Measurements from ENCODE around the gene LRP11.
"Not testable (repeated sequence)": the region's sequence is repeated elsewhere in the genome, so short reads cannot be mapped to it uniquely, and the experiment has no call there.

LRP11 gene

DNA sequence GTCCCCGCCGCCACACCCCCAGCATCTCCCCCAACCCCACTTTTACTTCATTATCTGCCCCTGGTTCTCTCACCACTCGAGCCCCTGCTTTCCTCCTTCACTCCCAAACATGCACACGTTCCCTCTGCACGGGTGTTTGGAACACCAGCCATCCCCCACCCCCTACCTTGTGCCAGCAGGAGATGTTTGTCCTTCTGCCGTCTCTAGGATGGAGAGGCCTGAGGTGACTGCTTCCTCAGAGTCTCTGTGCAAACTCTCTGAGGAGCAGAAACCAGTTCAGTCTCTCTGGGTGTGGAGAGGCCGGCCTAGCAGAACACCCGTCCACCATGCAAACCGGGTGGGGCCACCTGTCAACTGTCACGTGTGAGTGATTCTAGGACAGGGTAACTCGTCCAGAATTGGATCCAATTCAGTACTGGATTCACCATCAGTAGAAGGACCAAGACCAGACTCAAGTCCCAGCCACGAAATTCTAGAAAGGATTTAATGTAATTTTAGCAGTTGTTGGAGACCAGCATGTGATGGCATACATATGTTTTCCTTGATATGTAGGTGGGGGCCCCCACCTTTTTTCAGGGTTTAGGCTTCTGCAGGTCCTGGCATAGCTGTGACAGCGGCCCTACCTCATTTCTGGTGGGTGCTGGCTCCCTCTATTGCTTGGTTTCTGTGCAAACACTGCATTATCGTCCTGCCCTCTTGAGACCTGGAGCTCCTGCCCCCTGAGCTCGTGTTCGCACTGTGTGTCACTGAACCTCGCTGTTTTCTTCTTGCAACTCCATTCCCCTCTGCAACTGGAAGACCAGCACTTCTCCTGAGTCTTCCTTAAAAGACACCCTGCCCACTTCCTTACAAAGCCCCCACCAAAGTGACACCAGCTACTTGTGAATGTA, 33.9 kb upstream of the LRP11 start, which contains the start of gene RAET1E:
Gene RAET1E (minus strand): TSS at position 259 of the 890 bp plus-strand sequence. CDS start 7,212 bp downstream, outside the sequence.
- DNase-seq (ENCODE audit: low read depth): no peak

DNA sequence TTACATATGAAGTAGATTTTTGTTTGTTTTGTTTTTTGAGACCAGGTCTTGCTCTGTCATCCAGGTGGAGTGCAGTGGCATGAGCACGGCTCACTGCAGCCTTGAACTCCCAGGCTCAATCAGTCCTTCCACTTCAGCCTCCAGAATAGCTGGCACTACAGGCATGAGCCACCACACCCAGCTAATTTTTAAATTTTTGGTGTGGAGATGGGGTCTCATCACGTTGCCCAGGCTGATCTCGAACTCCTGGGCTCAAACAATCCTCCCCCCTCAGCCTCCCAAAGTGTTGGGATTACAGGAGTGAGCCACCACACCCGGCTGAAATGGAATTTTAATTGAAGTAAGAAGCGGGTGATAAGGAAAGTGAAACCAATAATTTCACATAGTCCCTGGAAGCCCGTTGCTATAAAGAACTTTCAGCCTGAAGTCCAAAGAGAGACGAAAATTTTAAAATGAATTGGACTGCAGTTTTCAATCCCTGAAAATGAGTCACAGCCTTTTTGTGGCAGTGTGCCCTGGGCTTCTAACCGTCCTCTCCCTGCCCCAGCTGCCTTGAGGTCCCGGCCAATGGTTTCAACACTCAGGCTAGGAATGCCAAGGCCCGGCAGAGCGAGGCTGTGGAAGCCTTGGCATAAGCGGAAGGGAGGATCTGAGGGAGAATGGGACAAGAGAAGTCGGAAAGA, 33.0 kb upstream of the LRP11 start:
- DNase-seq (ENCODE audit: low read depth): no peak

DNA sequence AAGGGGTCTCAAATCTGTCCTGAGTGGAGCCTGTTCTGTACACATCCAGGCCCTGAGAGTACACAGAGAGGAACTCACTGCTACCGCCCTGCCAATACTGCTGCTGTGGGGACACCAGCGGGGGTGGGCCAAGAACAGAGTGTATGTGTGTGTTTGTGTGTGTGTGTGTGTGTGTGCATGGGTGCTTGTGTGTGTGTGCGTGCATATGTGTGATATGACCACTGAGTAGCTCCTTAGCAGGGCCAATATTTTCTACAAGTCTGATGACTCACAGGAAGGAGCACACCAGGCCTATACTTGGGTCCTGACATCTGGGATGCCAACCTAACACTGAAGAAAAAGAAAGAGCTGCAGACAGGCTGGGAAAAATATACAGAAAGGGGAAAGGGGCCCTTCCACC, 32.3 kb upstream of the LRP11 start:
- no peak for DNase-seq (ENCODE audit: low read depth)

DNA sequence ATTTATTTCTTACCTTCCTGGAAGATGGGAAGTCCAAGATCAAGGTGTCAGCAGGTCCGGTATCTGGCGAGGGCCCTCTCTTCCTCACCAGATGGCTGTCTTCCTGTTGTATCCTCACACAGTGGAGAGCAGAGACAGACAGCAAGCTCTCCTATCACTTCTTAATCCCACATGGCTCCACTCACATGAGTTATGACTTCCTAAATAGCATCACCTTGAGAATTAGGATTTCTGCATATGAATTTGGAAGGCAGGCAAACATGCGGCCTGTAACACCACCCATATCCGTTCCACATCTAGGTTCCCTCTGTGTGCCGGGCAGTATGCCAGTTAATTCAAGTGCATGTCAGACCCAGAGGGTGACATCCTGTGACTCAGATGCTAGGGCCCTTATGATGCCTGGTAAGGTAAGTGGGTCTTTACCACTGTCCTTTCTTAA, 31.7 kb upstream of the LRP11 start:
- DNase-seq (ENCODE audit: low read depth): peak; percentile 12

DNA sequence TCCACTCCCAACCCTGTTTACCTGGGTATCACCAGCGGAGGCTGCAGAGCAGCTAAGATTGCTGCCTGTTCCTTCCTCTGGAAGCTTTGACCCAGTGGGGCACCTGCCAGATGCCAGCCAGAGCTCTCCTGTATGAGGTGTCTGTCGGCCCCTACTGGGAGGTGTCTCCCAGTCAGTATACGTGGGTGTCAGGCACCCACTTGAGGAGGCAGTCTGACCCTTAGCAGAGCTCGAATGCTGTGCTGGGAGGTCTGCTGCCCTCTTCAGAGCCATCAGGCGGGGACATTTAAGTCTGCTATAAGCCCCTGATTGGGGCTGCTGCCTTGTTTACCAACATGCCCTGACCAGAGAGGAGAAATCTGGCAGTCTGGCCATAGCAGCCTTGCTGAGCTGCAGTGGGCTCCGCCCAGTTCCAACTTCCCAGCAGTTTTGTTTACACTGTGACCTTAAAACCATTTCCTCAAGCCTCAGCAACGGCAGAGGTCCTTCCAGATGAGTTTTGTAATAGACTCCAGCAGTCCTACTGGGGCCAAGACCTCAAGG, 31.0 kb upstream of the LRP11 start:
- DNase-seq (ENCODE audit: low read depth): no peak

DNA sequence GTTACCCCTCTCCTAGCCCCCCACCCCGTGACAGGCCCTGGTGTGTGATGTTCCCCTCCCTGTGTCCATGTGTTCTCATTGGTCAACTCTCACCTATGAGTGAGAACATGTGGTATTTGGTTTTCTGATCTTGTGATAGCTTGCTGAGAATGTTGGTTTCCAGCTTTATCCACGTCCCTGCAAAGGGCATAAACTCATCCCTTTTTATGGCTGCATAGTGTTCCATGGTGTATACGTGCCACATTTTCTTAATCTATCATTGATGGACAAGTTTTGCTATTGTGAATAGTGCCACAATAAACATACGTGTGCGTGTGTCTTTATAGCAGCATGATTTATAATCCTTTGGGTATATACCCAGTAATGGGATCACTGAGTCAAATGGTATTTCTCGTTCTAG, 27.7 kb upstream of the LRP11 start:
- not testable (repeated sequence) for DNase-seq (ENCODE audit: low read depth)

DNA sequence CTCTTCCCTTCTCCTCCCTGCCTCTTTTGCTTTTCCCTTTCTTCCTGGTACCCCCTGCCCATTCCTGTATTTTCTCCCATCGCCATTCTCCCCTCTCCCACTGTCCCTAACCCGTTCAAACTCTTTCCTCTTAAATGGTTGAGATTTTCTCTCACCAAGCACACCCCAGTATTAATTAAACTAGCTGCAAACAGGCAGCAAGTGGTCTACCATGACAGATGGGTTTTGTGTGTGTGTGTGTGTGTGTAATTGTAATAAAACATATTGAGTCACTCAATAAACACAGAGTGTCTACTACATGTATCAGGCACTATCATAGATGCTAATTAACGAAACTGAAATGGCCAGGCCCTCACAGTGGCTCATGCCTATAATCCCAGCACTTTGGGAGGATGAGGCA, 27.1 kb upstream of the LRP11 start:
- no peak for DNase-seq (ENCODE audit: low read depth)

DNA sequence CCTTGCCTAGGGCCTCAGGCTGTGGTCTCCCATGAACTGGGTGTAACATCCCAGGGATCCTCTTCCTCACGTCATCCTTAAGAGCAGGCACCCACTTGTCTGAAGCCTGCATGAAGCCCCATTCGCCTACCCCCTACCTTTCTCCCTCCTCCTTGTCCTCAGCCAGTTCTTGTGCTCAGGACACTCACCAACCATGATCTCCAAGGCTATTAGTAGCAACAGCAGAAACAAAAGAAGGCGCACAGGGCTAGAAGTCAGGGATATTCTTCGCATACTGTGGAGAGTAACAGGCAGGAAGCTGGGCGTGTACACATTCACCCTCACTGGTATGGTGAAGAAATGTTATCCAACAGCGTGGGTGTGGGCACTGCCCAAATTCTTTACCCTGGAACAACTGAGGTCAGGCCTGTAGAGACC, 26.5 kb upstream of the LRP11 start:
- DNase-seq (ENCODE audit: low read depth): no peak

DNA sequence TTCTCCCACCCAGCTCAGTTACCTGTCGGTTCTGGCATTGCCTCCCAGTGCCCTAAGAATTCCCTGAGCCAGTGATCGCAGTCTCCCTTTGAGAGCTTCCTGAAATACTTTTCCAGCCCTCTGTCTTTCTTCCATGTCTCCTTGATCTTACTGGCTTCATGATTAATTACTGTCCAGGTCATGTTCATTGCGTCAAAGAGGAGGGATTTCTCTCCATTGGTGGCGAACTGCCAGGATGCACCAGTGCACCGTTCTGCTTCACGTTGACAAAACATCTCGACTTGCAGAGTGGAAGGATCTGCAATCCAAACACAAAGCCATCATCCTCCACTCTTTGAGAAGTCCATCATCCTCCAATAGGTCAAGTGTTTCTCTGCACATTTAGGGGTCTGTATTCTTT, 25.2 kb upstream of the LRP11 start:
- DNase-seq (ENCODE audit: low read depth): no peak

DNA sequence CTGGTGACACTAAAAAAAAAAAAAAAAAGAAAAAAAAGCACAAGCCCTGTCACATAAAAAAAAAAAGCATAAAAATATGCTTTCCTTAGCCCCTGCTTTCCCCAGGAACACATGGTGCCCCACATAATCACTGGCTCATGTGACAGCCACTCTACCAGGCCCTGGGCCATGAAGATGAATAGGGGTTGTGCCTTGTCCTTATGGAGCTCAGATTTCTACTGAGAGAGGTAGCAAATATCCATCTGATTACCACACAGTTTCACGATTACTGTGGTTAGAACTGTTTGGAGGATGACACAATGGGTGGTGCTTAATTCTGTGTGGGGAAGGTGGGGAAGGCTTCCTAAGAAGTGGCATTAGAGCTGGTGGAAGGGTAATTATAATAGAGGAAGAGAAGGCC, 24.5 kb upstream of the LRP11 start:
- DNase-seq (ENCODE audit: low read depth): no peak

DNA sequence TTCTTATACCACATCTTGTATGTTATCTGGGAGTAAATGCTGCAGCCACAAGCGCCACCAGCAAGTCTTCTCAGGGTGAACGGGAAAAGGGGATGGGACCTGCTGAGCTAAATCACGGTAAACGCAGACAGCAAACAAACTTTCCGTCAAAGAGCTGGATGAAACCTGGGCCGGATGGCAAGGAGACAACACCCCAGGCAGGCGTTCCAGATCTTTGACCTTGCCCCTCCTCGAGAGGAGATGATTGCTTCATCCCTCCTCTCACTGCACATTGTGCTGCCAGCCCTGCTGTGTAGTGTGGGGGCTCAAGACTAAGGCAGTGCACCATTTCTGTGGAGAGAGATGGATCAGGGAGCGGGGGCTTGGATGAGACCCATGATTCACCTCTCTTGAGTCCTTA, 23.9 kb upstream of the LRP11 start:
- no peak for DNase-seq (ENCODE audit: low read depth)

DNA sequence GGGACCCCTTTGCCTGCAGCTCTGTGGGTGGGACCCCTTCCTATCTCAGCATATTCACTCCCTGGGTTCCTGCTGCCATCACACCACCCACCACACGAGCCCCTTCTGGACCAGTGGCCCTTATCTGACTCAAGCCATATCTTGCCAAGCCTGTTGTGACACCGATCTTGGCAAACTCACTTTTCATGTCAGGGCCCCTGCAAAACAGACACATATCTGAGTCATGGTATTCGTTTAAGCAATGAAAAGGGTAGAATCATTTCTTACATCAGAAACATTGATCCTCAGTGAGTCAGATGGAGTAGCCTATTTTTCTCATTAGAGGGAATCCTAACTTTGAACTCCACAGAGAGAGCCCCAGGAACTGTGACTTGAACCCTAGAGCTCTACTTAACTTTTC, 23.2 kb upstream of the LRP11 start:
- no peak for DNase-seq (ENCODE audit: low read depth)

DNA sequence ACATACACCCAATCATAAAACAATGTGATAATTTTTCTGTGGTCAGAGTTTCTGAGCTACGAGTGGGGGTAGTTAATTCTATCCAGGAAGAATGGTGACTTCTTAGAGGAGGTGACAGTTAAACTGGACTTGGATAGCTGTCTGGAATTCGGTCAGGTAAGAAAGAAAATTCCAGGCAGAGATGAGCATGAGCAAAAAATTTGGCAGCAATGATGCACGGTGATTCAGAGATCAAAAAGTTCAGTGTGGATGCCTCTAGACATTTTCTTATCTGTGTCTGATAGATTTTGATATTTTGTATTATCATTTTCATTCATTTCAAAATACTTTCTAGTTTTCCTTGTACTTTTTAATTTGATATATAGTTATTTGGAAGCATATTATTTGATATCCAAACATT, 21.7 kb upstream of the LRP11 start:
- no peak for DNase-seq (ENCODE audit: low read depth)

DNA sequence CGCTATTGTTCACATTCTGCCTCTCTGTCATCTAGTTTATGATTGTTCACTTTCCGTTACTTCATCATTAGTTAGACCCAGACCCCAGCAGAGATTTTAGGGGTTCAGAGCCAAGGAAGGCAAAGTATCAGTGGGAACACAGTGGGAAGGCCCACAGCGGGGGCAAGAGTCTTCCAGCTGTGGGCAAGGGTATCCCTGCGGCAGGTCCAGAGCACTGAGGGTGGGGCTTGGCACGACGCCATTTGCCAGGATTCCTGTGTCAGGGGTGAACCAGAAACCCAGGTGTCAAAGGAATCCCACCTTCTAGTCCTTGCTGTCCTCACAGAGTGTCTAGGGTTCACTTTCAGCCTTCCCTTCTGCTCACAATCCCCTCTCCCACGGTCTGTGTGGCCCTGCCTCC, 20.5 kb upstream of the LRP11 start:
- no peak for DNase-seq (ENCODE audit: low read depth)

DNA sequence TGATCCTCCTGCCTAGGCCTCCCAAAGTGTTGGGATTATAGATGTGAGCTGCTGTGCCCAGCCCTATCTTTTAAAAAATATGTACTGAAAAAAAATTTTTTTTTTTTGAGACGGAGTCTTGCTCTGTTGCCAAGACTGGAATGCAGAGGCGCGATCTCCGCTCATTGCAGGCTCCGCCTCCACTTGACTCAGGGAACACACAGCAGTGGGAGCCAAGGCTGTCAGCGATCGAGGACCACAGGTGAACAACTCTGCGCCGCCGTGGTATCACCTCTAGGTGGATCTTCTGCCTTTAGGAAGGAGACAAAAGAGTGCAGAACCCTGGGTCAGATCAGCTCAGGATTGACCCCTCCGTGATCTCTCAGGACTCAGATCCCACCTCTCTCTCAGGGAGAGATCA, 20.1 kb upstream of the LRP11 start:
- no peak for DNase-seq (ENCODE audit: low read depth)

DNA sequence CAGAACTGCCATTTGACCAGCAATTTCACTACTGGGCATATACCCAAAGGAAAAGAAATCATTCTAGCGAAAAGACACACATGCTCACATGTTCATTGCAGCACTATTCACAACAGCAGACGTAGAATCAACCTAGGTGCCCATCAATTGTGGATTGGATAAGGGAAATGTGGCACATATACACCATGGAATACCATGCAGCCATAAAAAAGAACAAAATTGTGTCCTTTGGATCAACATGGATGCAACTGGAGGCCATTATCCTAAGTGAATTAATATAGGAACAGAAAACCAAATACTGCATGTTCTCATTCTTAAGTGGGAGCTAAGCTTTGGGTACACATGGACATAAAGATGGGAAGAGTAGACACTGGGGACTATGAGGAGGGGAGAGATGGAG, 17.7 kb upstream of the LRP11 start:
- no peak for DNase-seq (ENCODE audit: low read depth)

DNA sequence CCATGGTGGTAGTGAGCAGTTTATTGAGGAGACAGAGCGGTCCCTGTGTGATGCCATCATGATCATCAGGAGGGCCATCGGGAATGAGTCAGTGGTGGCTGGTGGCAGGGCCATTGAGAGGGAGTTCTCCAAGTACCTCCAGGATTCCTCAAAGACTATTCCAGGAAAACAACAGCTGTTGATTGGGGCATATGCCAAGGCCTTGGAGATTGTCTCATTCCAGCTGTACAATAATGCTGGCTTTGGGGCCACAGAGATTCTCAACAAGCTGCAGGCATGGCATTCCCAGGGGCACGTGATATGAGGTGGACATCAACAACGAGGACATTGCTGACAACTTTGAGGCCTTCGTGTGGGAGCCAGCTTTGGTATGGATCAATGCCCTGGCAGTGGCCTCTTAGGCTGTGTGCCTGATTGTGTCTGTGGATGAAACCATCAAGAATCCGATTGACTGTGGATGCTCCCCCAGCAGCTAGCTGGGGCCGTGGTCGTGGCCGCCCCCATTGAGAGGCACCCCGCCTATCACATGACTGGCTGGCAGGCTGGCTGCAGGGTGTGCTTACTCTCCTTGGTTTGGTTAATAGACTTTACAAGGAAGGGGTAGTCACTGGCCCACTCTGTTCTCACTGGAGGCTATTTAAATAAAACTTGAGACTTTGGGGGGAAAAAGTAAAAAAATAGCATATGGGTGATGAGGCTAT, 17.1 kb upstream of the LRP11 start:
- no peak for DNase-seq (ENCODE audit: low read depth)

DNA sequence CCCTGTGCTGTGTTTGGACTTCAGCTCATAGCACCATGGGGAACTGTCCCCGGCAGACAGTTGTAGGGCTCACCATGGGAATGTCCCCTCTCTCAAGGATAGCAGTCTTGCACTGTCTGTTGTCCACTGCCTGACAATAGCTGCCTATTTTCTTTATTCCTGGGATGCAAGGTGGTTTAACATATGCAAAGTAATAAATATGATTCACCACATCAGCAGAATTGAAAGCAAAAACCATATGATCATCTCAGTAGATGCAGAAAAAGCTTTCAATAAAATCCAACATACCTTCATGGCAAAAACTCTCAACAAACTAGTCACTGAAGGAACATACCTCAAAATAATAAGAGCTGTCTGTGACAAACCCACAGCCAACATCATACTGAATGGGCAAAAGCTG, 13.5 kb upstream of the LRP11 start:
- no peak for DNase-seq (ENCODE audit: low read depth)

DNA sequence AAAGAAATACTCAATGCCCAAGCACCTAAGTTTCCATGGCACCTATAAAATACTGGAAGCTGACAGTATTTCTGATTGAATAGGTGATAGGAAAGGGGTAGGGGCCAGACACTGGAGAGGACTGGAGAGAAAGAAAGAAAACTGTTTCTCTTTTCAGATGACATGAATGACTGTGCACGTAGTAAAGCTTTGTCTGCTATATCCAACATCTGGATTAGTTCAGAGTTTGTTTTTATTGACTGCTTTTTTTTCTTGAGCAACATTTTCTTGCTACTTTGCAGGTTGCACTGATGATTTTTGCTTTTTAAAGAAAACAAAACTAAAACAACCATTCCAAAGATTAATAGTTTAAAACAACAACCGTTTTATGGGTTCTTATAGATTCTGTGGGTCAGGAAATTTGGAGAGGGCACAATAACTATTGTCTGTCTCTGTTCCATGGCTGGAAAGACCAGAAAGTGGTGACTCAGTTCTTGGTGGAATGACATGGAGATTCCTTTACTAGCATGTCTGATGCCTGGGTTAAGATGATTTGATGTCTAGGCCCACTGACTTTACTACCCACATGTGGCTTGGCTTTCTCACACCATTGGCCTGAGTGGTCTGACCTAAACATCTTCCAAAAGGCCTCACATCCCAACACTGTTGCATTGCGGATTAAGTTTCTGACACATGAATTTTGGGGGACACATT, 12.2 kb upstream of the LRP11 start:
- DNase-seq (ENCODE audit: low read depth): no peak

DNA sequence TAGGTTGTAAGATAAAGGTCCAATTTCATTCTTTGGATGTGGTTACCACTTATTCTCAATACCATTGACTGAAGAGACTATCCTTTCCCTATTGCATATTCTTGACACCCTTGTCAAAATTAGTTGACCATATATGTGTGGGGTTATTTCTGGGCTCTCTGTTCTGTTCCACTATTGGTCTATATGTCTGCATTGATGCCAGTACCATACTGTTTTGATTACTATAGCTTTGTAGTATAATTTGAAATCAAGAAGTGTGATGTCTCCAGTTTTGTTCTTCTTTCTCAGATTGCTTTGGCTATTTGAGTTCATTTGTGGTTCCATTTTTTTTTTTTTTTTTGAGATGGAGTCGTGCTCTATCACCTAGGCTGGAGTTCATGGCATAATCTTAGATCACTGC, 8.1 kb upstream of the LRP11 start:
- no peak for DNase-seq (ENCODE audit: low read depth)

DNA sequence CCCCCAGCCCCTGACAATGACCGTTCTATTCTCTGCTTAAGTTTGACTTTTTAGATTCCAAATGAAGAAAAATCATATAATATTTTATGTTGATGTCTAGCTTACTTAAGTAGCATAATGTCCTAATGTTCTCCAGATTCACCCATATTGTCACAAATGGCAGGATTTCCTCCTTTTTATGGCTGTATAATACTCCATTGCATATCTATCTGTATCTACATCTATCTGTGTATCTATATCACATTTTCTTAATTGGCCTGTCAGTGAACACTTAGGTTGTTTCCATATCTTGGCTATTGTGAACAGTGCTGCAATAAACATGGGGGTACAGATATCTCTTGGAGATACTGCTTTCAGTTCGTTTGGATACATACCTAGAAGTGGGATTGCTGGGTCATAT, 7.0 kb upstream of the LRP11 start:
- no peak for DNase-seq (ENCODE audit: low read depth)

Measured in activated gamma-delta T cell treated with anti-CD3 and anti-CD28 coated beads, Interleukin-2, amount 50 U/mL, for 16 hours (primary cell).